Measurements from ENCODE around the gene PHLDA3.

The PHLDA3 gene
- total RNA-seq, result 0.55 to 2.3 (median 1.3) reads per million in 9 experiments

DNA sequence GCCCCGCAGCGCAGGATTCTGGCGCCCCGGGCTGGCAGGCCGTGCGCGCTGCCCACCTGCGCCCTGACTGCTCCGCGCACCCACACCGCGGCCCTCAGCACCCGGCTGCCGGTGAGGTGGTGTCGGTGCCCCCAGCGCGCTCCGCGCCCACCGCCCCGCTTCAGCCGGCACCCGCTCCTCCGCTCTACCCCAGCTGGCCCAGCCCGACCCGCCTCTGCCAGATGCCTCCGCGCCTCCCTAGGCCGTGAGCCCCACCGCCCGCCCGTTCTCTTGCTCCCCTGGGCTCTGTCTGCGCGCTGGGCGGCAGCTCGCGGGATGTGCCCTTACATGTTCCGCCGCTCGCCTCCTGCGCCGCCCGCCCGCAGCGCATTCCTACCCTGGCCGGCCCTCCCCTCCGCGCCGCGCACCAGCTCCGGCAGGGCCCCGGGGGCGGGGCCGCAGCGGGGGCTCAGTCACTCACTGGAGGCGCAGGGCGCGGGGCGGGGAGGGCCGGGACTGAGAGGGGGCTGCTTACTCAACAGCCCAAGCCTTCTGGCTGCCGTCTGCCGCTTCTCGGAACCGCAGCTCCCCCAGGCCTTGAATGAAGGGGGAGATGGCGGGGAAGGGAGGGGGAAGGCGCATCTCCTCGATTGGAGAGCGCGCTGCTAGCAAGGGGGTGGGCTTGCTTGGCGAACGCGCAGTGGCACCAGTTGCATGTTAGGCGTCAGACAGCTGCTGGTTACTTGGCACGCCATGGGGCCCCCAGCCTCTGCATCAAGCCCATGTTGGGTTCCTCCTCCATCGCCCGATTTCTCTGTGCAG is at the start of gene PHLDA3:
Gene PHLDA3, minus strand, starts transcription at position 345 of the 801 bp plus-strand sequence. CDS start 402 bp downstream, outside the sequence.
- peaks cover 56 to 90% of the 10 kb centered on the region in 2 donors for H3K27me3 Mint-ChIP-seq

DNA sequence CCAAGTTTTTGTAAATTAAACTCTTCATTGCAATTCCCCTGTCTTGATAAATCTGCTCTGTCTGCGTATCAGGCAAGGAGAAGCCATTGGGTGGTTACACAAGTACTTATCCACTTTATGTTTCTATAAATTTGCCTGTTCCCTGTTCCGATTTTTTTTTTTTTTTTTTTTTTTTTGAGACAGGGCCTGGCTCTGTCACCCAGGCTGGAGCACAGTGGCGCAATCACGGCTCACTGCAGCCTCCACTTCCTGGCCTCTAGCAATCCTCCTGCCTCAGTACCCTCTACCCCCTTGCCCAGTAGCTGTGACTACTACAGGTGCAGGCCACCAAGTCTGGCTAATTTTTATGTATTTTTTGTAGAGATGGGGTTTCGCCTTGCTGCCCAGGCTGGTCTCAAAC is 49.1 kb upstream of the PHLDA3 start:
- Mint-ChIP-seq H3K27me3 (no peaks in the 10 kb centered on the region), H3K36me3 (ENCODE audit: insufficient read depth) (peaks cover 9% of the 10 kb centered on the region), H3K4me3 (no peak overlapping the region), H3K9me3 (no peaks in the 10 kb centered on the region), H3K4me1 (ENCODE audit: low read depth in 2 of 2) (no peaks in the 10 kb centered on the region), H3K27ac (no peak overlapping the region)
- ATAC-seq (replicated peaks), result no peak
- DNase-seq, result no peak

More for the DNA sequence above, at the start of gene PHLDA3:
- DNase-seq (no peak), ATAC-seq (replicated peaks) (peak; percentile 66)
- Mint-ChIP-seq H3K4me3 (peak within 1 kb of the TSS; percentile 49 to 51), H3K27ac (no peak within 1 kb of the TSS), H3K4me1 (ENCODE audit: low read depth in 2 of 2) (peaks cover 0 to 5% of the 10 kb centered on the region in 2 donors), H3K9me3 (no peaks in the 10 kb centered on the region), H3K36me3 (ENCODE audit: insufficient read depth) (peaks cover 5% of the 10 kb centered on the region)

DNA sequence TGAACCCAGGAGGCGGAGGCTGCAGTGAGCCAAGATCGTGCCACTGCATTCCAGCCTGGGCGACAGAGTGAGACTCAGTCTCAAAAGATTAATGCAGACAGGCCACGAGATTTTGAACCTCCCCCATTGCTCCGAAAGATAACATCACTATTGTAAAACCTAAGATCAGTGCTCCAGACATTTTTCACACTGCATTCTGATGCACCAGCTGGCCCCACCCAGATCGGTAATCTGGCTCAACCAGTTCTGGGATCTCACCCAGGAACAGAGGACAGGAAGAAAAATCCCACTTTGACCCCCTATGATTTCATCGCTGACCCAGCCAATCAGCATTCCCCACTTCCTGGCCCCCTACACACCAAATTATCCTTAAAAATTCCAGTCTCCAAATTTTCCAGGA is 48.6 kb upstream of the PHLDA3 start:
- Mint-ChIP-seq H3K36me3 (ENCODE audit: insufficient read depth) (peaks cover 9% of the 10 kb centered on the region), H3K4me1 (ENCODE audit: low read depth in 2 of 2) (no peaks in the 10 kb centered on the region), H3K27ac (no peak overlapping the region), H3K9me3 (no peaks in the 10 kb centered on the region), H3K4me3 (no peak overlapping the region), H3K27me3 (no peaks in the 10 kb centered on the region)
- no peak for DNase-seq
- no peak for ATAC-seq (replicated peaks)

DNA sequence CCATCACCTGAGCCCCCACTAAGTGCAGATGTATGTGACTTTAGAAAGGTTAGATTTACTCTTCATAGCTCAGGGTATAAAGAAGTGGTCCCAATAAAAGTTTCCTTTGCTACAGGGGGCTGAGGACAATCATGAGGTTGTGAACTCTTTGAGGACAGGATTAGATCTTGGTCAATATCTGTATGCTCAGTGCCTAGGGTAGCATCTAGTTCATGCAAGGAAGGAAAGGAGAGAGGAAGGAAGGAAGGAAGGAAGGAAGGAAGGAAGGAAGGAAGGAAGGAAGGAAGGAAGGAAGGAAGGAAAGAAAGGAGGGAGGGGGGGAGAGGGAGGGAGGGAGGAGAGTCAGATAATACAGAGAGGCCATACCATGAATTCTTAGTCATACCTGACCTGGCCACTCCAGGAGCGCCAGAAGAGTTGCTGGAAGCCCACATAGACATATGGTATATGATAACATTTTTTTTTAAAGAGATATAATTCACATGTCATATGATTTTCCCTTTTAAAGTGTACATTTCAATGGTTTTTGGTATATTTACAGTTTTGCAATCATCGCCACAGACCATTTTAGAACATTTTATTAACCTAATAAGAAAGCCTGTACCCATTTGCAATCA is 47.6 kb upstream of the PHLDA3 start:
- H3K27me3 Mint-ChIP-seq, result no peaks in the 10 kb centered on the region

DNA sequence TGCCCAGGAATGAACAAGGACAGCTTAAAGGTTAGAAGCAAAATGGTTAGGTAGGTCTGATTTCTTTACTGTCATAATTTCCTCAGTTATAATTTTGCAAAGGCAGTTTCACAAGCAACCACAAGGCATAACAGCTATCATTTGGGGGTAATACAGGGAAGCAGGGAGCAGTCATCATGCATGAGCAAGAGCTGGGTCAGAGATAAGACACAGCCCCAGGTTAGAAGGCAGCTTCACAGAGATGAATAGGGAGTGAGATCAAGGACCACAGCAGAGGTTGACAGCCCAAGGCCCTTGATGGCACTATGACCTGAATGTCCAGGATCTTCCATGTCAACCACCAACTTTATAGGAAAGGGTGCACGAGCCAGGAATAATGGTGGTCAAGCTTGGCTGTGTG is 46.9 kb upstream of the PHLDA3 start:
- no peaks in the 10 kb centered on the region for H3K4me1 Mint-ChIP-seq (ENCODE audit: low read depth in 2 of 2)
- no peak for DNase-seq
- H3K27ac Mint-ChIP-seq, result no peak overlapping the region
- ATAC-seq (replicated peaks), result no peak
- H3K9me3 Mint-ChIP-seq, result no peaks in the 10 kb centered on the region
- no peaks in the 10 kb centered on the region for H3K36me3 Mint-ChIP-seq (ENCODE audit: insufficient read depth)
- H3K4me3 Mint-ChIP-seq, result no peak overlapping the region
- no peaks in the 10 kb centered on the region for H3K27me3 Mint-ChIP-seq

More for the DNA sequence above, 47.6 kb upstream of the PHLDA3 start:
- DNase-seq (no peak), ATAC-seq (replicated peaks) (no peak)
- H3K4me3 Mint-ChIP-seq, result no peak overlapping the region
- no peaks in the 10 kb centered on the region for H3K9me3 Mint-ChIP-seq
- H3K27ac Mint-ChIP-seq, result no peak overlapping the region
- no peaks in the 10 kb centered on the region for H3K4me1 Mint-ChIP-seq (ENCODE audit: low read depth in 2 of 2)
- H3K36me3 Mint-ChIP-seq (ENCODE audit: insufficient read depth), result peaks cover 4% of the 10 kb centered on the region

DNA sequence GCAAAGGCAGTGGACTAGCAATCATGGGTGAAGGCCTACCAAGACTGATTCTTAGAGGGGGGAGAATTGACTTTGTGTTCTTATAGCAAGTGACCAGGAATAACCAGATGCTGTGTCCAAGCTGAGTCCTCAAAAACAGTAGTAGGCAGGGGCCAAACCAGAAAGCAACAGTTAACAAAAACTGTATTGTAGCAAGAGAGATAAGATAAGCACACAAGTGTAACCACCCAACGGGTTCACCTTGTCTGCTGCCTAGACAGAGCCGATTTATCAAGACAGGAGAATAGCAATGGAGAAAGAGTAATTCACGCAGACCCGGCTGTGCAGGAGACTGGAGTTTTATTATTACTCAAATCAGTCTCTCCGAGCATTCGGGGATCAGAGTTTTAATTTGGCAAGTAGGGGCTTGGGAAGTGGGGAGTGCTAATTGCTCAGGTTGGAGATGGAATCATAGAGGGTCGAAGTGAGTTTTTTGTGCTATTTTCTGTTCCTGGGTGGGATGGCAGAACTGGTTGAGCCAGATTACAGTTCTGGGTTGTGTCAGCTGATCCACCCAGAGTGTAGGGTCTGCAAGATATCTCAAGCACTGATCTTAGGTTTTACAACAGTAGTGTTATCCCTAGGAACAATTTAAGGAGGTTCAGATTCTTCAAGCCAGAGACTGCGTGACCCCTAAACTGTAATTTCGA is 46.2 kb upstream of the PHLDA3 start:
- H3K4me1 Mint-ChIP-seq (ENCODE audit: low read depth in 2 of 2), result no peaks in the 10 kb centered on the region
- no peak for ATAC-seq (replicated peaks)
- no peaks in the 10 kb centered on the region for H3K36me3 Mint-ChIP-seq (ENCODE audit: insufficient read depth)
- no peak for DNase-seq
- H3K27ac Mint-ChIP-seq, result no peak overlapping the region
- H3K9me3 Mint-ChIP-seq, result no peaks in the 10 kb centered on the region
- no peak overlapping the region for H3K4me3 Mint-ChIP-seq
- H3K27me3 Mint-ChIP-seq, result no peaks in the 10 kb centered on the region

DNA sequence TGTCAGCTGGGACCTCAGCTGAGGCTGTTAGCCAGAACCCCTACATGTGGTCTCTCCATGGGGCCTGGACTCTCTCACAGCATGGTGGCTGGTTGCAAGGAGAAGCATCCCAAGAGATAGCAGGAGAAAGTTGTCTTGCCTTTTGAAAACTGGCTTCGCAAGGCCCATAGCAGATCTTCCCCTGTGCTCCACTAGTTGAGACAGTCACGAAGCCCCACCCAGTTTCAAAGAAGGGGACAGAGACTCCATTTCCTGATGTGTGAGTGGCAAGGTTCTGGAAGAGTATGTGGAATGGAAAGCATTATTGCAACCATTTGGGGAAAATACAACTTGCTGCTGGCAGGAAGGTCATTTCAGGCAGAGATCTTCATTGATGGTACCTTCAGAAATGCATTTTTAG is 45.5 kb upstream of the PHLDA3 start:
- Mint-ChIP-seq H3K27me3 (no peaks in the 10 kb centered on the region), H3K4me1 (ENCODE audit: low read depth in 2 of 2) (peaks cover 0 to 2% of the 10 kb centered on the region in 2 donors), H3K9me3 (no peaks in the 10 kb centered on the region), H3K27ac (no peak overlapping the region), H3K36me3 (ENCODE audit: insufficient read depth) (no peaks in the 10 kb centered on the region), H3K4me3 (no peak overlapping the region)
- ATAC-seq (replicated peaks) (no peak), DNase-seq (no peak)

DNA sequence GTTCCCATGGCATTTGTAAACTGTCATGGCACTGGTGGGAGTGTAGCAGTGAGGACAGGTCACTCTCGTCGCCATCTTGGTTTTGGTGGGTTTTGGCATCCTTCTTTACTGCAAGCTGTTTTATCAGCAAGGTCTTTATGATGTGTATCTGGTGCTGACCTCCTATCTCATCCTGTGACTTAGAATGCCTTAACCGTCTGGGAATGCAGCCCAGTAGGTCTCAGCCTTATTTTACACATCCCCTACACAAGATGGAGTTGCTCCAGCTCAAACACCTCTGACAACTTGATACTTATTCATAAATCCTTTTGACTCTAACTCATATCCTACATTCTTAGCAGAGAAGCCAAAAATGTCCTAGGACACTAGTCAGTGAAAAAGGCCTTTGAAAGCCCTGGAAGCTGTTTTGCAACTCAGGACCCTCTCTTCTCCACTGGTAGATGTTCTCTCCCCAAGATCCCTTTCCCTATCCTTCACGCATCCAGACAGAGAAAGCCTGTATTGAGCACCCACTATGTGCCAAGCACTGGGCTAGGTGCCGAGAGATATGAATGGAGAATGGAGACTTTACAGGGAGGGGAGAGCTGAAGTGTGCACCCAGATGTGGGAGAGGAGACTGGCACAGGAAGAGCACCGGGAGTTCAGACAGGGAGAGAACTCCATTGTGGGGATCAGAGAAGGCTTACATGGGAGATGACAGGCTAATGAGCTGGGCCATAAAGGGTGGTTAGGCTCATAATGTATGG is 44.7 kb upstream of the PHLDA3 start:
- H3K36me3 Mint-ChIP-seq (ENCODE audit: insufficient read depth), result no peaks in the 10 kb centered on the region
- peaks cover 0 to 2% of the 10 kb centered on the region in 2 donors for H3K4me1 Mint-ChIP-seq (ENCODE audit: low read depth in 2 of 2)
- H3K27ac Mint-ChIP-seq, result no peak overlapping the region
- H3K9me3 Mint-ChIP-seq, result no peaks in the 10 kb centered on the region
- ATAC-seq (replicated peaks) (no peak), DNase-seq (no peak)
- H3K27me3 Mint-ChIP-seq, result no peaks in the 10 kb centered on the region
- no peak overlapping the region for H3K4me3 Mint-ChIP-seq

DNA sequence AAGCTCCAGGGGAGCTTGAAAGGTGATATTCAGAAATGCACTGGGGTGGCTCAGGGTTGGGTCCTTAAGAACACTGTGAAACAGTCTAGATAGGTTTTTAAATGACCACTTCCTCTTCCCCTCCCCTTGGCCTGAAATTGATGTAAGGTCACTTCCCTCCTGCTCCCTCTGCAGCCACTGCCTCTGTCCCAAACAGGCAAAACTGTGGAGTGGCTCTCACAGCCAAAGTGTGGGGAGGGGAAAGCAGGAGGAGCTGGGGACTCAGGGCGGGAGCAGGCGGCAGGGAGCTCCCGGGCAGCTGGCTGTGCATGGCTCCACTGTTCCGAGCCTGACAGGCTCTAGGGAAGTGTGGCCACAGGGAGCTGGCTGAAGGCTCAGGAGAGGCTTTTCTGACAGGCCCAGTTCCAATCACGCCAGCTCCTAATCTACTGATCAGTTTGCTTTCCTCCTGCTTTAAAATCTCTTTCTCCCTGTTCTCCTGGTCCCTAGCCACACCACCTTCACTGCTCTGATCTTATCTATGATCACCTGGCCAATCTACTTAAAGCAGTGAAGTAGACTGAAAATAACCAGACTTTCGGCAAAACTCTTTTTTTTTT is 43.1 kb upstream of the PHLDA3 start:
- ATAC-seq (replicated peaks) (no peak), DNase-seq (no peak)
- Mint-ChIP-seq H3K4me3 (no peak overlapping the region), H3K36me3 (ENCODE audit: insufficient read depth) (no peaks in the 10 kb centered on the region), H3K9me3 (no peaks in the 10 kb centered on the region), H3K27ac (no peak overlapping the region), H3K27me3 (no peaks in the 10 kb centered on the region), H3K4me1 (ENCODE audit: low read depth in 2 of 2) (peaks cover 8 to 10% of the 10 kb centered on the region in 2 donors)

DNA sequence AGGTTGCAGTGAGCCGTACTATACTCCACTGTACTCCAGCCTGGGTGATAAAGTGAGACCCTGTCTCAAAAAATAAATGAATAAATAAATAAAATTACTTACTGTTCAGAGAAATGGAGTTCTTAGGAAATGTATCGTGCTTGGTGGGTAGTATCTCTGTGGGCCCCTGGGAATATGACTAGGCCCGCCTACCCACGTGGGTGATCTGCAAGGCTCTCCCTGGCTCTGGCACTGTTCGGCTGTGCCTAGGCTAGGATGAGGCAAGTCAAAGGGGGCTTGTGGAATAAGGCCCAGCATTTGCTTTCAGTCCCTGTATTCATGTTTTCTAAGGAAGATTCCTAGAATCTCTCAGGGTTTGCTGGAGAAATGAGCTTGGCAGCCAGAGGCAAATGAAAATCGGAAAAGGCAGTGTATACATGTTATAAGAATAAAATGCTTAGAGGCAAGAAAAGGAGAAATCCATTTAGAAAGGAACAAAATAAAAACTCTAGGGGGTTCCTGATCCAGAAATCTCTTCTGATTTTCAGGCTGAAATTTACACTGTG is 42.5 kb upstream of the PHLDA3 start:
- Mint-ChIP-seq H3K36me3 (ENCODE audit: insufficient read depth) (peaks cover 3% of the 10 kb centered on the region), H3K4me3 (no peak overlapping the region), H3K4me1 (ENCODE audit: low read depth in 2 of 2) (peaks cover 8 to 12% of the 10 kb centered on the region in 2 donors), H3K9me3 (no peaks in the 10 kb centered on the region), H3K27me3 (no peaks in the 10 kb centered on the region), H3K27ac (no peak overlapping the region)
- ATAC-seq (replicated peaks) (no peak), DNase-seq (no peak)

DNA sequence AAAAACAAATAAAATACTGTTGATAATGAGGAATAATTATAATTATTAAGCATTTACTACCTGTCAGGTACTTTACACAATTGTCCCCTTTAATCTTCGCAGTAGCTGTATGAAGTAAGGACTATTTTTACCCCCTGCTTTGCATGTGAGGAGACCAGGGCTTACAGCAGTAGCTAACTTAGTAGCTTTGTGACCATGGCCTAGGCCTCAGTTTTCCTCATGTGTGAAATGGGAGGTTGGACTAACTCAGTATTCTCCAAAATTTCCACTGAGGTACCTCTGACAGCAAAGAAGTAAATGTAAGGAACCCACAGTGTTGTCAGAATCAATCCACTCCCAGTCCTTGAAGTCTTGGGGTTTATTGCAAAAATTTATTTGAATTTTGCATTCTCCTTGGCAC is 41.7 kb upstream of the PHLDA3 start:
- Mint-ChIP-seq H3K4me3 (no peak overlapping the region), H3K27me3 (no peaks in the 10 kb centered on the region), H3K27ac (no peak overlapping the region), H3K9me3 (no peaks in the 10 kb centered on the region), H3K36me3 (ENCODE audit: insufficient read depth) (peaks cover 4% of the 10 kb centered on the region), H3K4me1 (ENCODE audit: low read depth in 2 of 2) (peaks cover 16 to 17% of the 10 kb centered on the region in 2 donors)
- ATAC-seq (replicated peaks) (no peak), DNase-seq (no peak)

DNA sequence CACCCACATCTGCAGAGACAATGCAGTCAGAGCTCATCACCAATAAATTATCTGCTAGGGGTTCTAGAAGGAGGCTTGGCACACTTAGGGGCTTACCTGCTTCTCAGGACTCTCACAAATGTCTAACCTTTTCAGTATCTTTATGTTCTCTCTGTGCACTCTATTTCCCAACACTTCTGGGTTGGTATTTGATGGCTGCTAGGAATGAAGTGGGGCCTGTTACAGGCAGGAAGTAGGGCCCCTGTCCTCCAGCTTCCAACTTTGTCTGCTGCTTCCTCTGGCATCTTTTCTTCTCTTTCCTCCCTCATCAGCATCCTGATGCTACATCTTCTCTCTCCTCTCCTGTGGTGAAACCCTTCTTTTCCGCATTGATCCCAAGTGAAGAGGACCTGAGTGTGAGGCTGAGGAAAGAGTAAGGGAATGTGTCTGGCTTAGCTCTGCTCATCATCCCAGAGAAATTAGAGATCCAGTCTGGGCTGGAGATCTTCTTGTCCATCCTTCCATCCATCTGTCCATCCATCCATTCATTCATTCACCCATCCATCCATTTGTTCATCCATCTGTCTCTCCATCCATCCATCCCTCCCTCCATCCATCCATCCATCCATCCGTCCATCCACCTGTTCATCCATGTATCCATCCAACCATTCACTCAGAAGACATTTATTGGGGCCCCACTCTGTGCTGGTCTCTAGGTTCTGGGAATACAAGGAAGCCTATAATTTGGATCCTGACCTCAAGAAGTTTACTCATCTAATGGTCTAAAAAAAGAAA is 40.8 kb upstream of the PHLDA3 start:
- H3K27me3 Mint-ChIP-seq, result no peaks in the 10 kb centered on the region
- DNase-seq, result no peak
- no peak for ATAC-seq (replicated peaks)
- peaks cover 7% of the 10 kb centered on the region for H3K36me3 Mint-ChIP-seq (ENCODE audit: insufficient read depth)
- no peak overlapping the region for H3K4me3 Mint-ChIP-seq
- peaks cover 24% of the 10 kb centered on the region in 2 donors for H3K4me1 Mint-ChIP-seq (ENCODE audit: low read depth in 2 of 2)
- H3K9me3 Mint-ChIP-seq, result no peaks in the 10 kb centered on the region
- peak overlapping the region in 1 of 2 donors; percentile 68 for H3K27ac Mint-ChIP-seq
